Gastroesophageal sphincter (tissue), 4 donors: Measurements from ENCODE around the gene SERPINA12. TPM values are rescaled to one million over a fixed set of nuclear protein-coding genes. Genes with fewer than 3 reads are reported as not detected.

ENCODE experiments used
- ATAC-seq: fragments of 150-250 bp; one replicate; pipeline ENCODE4 v1.9.1; 2016; ENCODE audit warnings: mild to moderate bottlenecking, moderate library complexity
- H3K27ac ChIP-seq, 4 donors: fragments of 200-600 bp; sonication (generic) in 3 of 4; 1 replicate in 3 of 4; 2 replicates in 1 of 4; pipeline ENCODE4 v1.5.1; 2016 to 2019
- H3K27me3 ChIP-seq: fragments of 200-600 bp; sonication (generic); one replicate; pipeline ENCODE4 v1.5.1; 2019
- H3K36me3 ChIP-seq, 2 donors: fragments of 200-600 bp; sonication (generic); one replicate each; pipeline ENCODE4 v1.5.1; 2019; ENCODE audit warnings: control low read depth in 1 of 2
- H3K4me1 ChIP-seq, 3 donors: fragments of 200-600 bp; sonication (generic); 1 replicate in 2 of 3; 2 replicates in 1 of 3; pipeline ENCODE4 v1.5.1; 2016 to 2019; ENCODE audit warnings: control low read depth in 2 of 3
- H3K4me3 ChIP-seq, 2 donors: fragments of 200-600 bp; sonication (generic); one replicate each; pipeline ENCODE4 v1.5.1; 2019; ENCODE audit warnings: mild to moderate bottlenecking in 1 of 2, moderate library complexity in 1 of 2
- H3K9me3 ChIP-seq, 3 donors: fragments of 200-600 bp; sonication (generic); one replicate each; pipeline ENCODE4 v1.5.1; 2017 to 2019; ENCODE audit warnings: control low read depth in 2 of 3
- EP300 ChIP-seq: sonication (generic); formaldehyde crosslinking; IDR thresholded peaks from one replicate; pipeline ENCODE4 v1.6.1; 2017; ENCODE audit warnings: antibody characterized with exemption, mild to moderate bottlenecking
- POLR2A ChIP-seq, 2 donors: fragments of 450-650 bp; IDR thresholded peaks; one replicate each; pipeline ENCODE4 v1.6.1; 2017; ENCODE audit warnings: antibody characterized with exemption in 2 of 2, mild to moderate bottlenecking in 2 of 2, moderate library complexity in 1 of 2
- POLR2AphosphoS5 ChIP-seq: sonication (generic); formaldehyde crosslinking; IDR thresholded peaks from one replicate; pipeline ENCODE4 v1.6.1; 2017; ENCODE audit warnings: antibody characterized with exemption
- WGBS, 2 donors: methylation state at CpG; one replicate each; pipeline ENCODE4 v1.1.5; 2018; ENCODE audit warnings: low coverage in 1 of 2; 5-methylcytosine and 5-hydroxymethylcytosine counted together
- total RNA-seq, 4 donors: library from RNA; depleted of rRNA; stranded (reverse); fragments of >200 nt; gene quantifications; one replicate each; pipeline ENCODE4 v1.1.0, GENCODE V29; 2016
- TF ChIP-seq, protein P1 (sequence below), 4 experiments: fragments of 200-600 bp in 2 of 4; fragments of 450-650 bp in 2 of 4; sonication (generic) in 1 of 4; IDR thresholded peaks; one replicate each; pipeline ENCODE4 v1.5.1; 2017 to 2019; ENCODE audit warnings: antibody characterized with exemption in 4 of 4, mild to moderate bottlenecking in 2 of 4, moderate library complexity in 2 of 4

The SERPINA12 gene
- total RNA-seq, 4 donors from 2014 or later, result not detected

GRCh38 chr14:94471045-94471444 is 38.2 kb downstream of the SERPINA12 start:
- peaks cover 12% of the 10 kb centered on the region for H3K27me3 ChIP-seq
- no peaks in the 10 kb centered on the region for H3K4me1 ChIP-seq
- no peak overlapping the region for H3K27ac ChIP-seq
- no peaks in the 10 kb centered on the region for H3K9me3 ChIP-seq
- TF ChIP-seq EP300 (no peak), POLR2A (IDR thresholded peaks at IDR 0.05) (no peak), POLR2AphosphoS5 (no peak)
- TF ChIP-seq, protein P1, sequence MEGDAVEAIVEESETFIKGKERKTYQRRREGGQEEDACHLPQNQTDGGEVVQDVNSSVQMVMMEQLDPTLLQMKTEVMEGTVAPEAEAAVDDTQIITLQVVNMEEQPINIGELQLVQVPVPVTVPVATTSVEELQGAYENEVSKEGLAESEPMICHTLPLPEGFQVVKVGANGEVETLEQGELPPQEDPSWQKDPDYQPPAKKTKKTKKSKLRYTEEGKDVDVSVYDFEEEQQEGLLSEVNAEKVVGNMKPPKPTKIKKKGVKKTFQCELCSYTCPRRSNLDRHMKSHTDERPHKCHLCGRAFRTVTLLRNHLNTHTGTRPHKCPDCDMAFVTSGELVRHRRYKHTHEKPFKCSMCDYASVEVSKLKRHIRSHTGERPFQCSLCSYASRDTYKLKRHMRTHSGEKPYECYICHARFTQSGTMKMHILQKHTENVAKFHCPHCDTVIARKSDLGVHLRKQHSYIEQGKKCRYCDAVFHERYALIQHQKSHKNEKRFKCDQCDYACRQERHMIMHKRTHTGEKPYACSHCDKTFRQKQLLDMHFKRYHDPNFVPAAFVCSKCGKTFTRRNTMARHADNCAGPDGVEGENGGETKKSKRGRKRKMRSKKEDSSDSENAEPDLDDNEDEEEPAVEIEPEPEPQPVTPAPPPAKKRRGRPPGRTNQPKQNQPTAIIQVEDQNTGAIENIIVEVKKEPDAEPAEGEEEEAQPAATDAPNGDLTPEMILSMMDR (IDR thresholded peaks at IDR 0.05), result no peak
- no peak for ATAC-seq
- H3K4me3 ChIP-seq, result no peak overlapping the region
- 71 to 88% methylated on average over 1 to 2 of the region's 2 CpGs for WGBS, 2 donors
- H3K36me3 ChIP-seq, result no peaks in the 10 kb centered on the region

DNA sequence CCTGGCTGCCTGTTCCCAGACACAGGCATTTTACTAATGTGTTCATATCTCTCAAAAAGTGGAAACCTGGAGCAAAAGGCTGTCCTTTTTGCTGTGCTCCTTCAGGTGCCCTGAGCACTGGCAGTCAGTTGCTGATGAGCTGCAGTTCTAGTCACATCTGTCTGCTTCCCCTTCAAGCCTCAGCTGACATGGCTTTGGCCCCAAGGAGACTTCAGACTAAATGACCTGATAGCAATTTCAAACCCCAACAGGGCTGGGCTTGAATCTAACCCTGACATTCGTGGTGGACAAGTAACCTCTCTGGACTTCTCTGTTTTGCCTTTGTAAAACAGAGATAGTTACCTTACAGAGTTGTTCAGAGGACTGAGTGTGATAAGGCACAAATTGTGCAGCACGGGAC is 39.0 kb downstream of the SERPINA12 start:
- Histone ChIP-seq H3K36me3 (no peaks in the 10 kb centered on the region), H3K4me1 (no peaks in the 10 kb centered on the region), H3K27me3 (peaks cover 17% of the 10 kb centered on the region), H3K4me3 (no peak overlapping the region), H3K27ac (no peak overlapping the region), H3K9me3 (peaks cover 0 to 2% (median 0%) of the 10 kb centered on the region in 3 donors)
- TF ChIP-seq POLR2AphosphoS5 (no peak), POLR2A (IDR thresholded peaks at IDR 0.05) (no peak), EP300 (no peak)
- TF ChIP-seq, protein P1 (IDR thresholded peaks at IDR 0.05), result no peak
- no peak for ATAC-seq
- WGBS, 2 donors, result 67% methylated on average over 1 of the region's 2 CpGs; no CpG with 5 or more reads in 1 of the 2 donors

GRCh38 chr14:94469261-94469660 is 40.0 kb downstream of the SERPINA12 start:
- TF ChIP-seq, protein P1 (IDR thresholded peaks at IDR 0.05), result no peak
- TF ChIP-seq EP300 (no peak), POLR2AphosphoS5 (no peak), POLR2A (IDR thresholded peaks at IDR 0.05) (no peak)

DNA sequence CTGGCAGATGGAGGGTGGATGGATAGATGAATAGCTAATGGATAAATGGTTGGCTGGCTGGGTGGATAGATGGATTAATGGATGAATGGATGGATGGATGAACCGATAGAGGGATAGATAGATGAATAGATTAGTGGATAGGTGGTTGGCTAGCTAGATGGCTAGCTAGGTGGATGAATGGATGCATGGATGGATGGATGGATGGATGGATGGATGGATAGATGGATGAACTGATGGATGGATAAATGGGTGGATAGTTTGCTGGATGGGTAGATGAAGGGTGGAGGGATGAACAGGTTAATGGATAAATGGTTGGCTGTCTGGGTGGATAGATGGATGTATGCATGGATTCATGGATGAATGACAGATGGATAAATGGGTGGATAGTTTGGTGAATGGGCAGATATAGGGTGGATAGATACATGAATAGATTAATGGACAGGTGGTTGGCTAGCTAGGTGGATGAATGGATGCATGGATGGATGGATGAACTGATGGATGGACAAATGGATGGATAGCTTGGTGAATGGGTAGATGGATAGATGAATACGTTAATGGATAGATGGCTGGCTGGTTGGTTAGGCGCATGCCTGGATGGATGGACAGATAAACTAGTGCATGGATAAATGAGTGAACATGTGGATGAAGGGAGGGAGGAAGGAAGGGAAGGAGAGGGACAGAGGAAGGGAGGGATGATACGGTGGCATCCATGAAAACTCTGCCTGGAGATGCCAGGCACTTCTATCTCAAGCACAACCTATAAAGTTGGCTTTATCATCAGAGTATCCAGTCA is 41.3 kb downstream of the SERPINA12 start:
- no peak for ATAC-seq
- Histone ChIP-seq H3K27me3 (peaks cover 17% of the 10 kb centered on the region), H3K27ac (no peak overlapping the region), H3K9me3 (peaks cover 0 to 19% (median 0%) of the 10 kb centered on the region in 3 donors), H3K36me3 (no peaks in the 10 kb centered on the region), H3K4me1 (no peaks in the 10 kb centered on the region), H3K4me3 (no peak overlapping the region)
- 83 to 91% methylated on average over 4 of the region's 4 CpGs for WGBS, 2 donors
- TF ChIP-seq POLR2AphosphoS5, result no peak

More at GRCh38 chr14:94469261-94469660, 40.0 kb downstream of the SERPINA12 start:
- Histone ChIP-seq H3K4me1 (no peaks in the 10 kb centered on the region), H3K27ac (no peak overlapping the region), H3K9me3 (peaks cover 0 to 12% (median 0%) of the 10 kb centered on the region in 3 donors), H3K27me3 (peaks cover 17% of the 10 kb centered on the region), H3K36me3 (no peaks in the 10 kb centered on the region), H3K4me3 (no peak overlapping the region)
- 89% methylated on average over 3 of the region's 3 CpGs; no CpG with 5 or more reads in 1 of the 2 donors for WGBS, 2 donors
- no peak for ATAC-seq

- no peak overlapping the region for H3K27ac ChIP-seq
- H3K4me1 ChIP-seq, result no peaks in the 10 kb centered on the region
- no peak for ATAC-seq
- peaks cover 7% of the 10 kb centered on the region for H3K27me3 ChIP-seq
- no peak overlapping the region for H3K4me3 ChIP-seq
- TF ChIP-seq EP300 (no peak), POLR2A (IDR thresholded peaks at IDR 0.05) (no peak), POLR2AphosphoS5 (no peak)
- TF ChIP-seq, protein P1 (IDR thresholded peaks at IDR 0.05), result no peak
- no CpG with 5 or more reads among the region's 3 CpGs for WGBS, 2 donors
- peaks cover 0 to 19% (median 0%) of the 10 kb centered on the region in 3 donors for H3K9me3 ChIP-seq
- no peaks in the 10 kb centered on the region for H3K36me3 ChIP-seq
These were observed 42.4 kb downstream of the SERPINA12 start for GRCh38 chr14:94466706-94467370.
